GM21447 (cell line): ENCODE data around the gene IFNAR2.
"Not testable (repeated sequence)": the region's sequence is repeated elsewhere in the genome, so short reads cannot be mapped to it uniquely, and the experiment has no call there.

Experiments used
- ATAC-seq: cut with Tn5 transposase; IDR thresholded peaks from one replicate; pipeline ENCODE4 v1.9.1; 2021; ENCODE audit not compliant: unreplicated experiment

IFNAR2 gene

GRCh38 chr21:33242846-33243245 lies 13.1 kb downstream of the IFNAR2 start:
- not testable (repeated sequence) for ATAC-seq

GRCh38 chr21:33244082-33244778 lies 14.5 kb downstream of the IFNAR2 start:
- no peak for ATAC-seq

- no peak for ATAC-seq
These were observed 15.0 kb downstream of the IFNAR2 start for GRCh38 chr21:33244779-33245105.

DNA sequence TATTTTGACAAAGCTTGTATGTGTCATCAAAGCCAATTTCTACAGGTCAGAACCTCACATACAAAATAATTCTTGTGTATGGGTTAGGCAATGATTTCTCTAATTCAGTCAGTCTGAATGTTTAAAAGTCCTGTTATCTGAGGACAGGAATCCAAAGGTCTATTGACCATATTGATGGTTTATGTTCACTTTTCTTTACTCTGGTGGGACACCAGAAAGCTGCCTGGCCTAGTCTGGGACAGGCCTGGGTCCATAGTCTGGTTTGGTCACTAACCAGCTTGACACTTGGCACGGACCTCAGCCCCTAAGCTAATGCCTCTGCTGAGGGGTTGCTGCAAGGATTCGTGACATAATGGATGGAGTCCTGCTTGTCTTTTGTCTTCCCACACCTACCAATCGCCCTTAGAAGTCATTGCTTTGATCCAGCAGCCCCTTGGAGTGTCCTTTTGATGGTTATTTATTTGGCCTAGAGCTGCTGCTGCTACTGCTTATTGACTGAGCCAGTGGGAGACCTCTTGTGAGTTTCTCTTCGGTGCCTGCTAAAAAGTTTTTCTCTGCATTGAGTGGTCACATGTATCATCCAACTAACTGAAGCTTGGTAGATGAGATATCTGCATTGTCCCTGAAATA lies 15.7 kb downstream of the IFNAR2 start:
- no peak for ATAC-seq

DNA sequence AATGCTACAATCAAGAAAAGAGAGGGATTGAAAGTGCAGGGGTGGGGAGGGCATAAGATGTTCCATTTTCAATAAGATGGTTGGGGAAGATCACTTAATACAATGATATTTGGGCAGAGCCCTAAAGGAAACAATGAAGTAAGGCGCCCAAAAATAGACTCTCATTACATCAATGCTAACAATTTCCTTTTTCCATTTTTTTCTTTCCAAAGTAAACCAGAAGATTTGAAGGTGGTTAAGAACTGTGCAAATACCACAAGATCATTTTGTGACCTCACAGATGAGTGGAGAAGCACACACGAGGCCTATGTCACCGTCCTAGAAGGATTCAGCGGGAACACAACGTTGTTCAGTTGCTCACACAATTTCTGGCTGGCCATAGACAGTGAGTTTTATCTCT lies 16.8 kb downstream of the IFNAR2 start:
- ATAC-seq: no peak

GRCh38 chr21:33246963-33247362 lies 17.2 kb downstream of the IFNAR2 start:
- no peak for ATAC-seq

DNA sequence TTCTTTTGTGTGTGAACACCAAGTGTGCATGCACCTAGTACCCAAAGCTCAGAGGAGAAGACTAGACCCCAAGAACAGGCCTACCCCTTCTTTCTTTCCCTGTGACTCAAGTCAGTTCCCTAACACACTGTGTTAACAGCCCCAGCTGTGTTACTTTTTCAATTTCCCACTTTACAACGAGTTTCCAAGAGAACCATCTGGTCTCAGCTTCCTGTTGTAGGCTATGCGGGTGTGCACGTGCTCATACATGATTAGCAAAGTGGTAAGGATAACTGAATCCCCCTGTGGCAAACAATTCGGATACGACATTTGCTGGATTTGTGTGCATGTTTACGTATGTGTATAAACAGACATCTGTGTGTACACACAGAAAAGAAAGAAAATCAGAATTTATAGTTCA lies 17.9 kb downstream of the IFNAR2 start:
- ATAC-seq: no peak

DNA sequence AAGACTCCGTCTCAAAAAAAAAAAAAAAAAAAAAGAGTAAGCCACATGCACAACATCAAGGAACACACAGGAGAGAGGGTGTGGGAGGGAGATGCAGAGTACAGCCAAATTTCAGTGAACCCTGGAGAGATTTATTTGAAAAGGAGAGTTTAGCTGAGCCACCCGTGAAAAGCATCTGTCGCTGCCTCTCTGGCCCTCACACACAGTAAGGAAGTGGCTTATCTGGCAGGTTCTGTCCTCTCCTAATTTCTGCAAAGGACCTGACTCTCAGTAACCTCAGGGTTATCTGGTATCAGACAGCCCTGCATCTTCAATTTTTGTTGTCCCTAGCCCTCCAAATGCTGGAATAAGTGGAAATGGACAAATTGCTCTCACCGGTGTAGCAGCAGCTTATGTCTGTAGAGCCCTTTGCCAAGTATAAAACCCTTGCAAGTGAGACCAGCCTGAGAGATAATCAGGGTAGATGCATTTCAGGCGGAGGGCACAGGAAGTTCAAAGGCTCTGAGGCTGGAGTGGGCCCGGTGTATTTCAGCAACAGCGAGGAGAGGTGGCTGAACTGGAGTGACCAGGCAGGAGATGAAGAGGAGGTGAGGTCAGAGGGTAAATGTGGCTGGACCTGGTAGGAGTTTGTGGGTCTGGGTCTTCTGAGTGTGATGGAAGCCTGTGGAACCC lies 19.7 kb downstream of the IFNAR2 start:
- no peak for ATAC-seq

GRCh38 chr21:33251119-33251518 lies 21.4 kb downstream of the IFNAR2 start:
- no peak for ATAC-seq

DNA sequence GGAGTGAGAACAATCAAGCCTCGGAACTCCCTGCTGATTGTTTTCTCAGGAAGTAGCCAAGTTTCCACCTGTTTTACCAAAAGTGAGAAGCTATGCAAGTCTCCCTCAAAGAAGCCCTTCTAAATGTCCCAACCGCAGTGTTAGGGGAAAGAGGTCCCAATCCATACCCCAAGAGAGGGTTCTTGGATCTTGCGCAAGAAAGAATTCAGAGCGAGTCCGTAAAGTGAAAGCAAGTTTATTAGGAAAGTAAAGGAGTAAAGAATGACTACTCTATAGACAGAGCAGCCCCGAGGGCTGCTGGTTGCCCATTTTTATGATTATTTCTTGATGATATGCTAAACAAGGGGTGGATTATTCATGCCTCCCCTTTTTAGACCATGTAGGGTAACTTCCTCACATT lies 23.6 kb downstream of the IFNAR2 start:
- not testable (repeated sequence) for ATAC-seq

- ATAC-seq: no peak
These were observed 25.0 kb downstream of the IFNAR2 start for GRCh38 chr21:33254766-33255165.

- ATAC-seq: no peak
These were observed 25.7 kb downstream of the IFNAR2 start for GRCh38 chr21:33255404-33255803.

DNA sequence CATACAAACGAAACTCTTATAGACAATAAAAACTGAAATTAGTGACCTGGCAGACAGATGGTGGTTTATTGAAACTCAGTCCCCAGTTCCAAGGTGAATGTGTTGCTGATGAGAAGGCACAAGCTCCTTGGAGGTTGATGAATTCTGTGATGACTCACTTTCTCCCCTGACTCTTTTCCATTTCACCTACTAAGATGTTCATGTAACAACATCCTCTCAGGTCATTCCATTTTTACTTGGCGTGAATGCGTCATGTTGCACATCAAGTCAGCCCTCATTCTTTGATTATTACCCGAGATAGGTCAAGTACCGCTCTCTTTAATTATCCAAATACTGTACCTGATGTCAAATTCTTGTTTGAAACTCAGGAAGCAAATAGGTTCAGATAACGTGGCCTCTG lies 26.3 kb downstream of the IFNAR2 start:
- ATAC-seq: no peak

DNA sequence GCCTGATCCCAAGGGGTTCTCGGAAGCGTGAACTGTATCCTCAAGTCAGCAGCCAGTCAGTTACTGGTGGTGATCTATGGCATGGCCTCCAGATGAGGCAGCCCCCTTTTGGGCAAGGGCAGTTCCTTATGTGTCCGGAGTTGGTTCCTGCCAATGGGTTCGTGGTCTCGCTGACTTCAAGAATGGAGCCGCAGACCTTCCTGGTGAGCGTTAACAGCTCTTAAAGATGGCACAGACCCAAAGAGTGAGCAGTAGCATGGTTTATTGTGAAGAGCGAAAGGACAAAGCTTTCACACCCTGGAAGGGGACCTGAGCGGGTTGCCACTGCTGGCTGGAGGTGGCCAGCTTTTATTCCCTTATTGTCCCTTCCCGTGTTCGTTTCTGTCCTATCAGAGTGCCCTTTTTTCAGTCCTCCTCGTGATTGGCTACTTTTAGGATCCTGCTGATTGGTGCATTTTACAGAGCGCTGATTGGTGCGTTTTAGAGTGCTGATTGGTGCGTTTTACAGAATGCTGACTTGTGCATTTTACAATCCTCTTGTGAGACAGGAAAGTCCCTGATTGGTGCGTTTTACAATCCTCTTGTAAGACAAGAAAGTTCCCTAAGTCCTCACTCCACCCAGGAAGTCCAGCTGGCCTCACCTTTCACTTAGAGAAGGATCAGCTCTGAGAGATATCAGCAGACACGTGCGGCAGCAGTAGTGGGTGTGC lies 27.5 kb downstream of the IFNAR2 start:
- no peak for ATAC-seq

- ATAC-seq: no peak
These were observed 28.7 kb downstream of the IFNAR2 start for GRCh38 chr21:33258475-33258874.

DNA sequence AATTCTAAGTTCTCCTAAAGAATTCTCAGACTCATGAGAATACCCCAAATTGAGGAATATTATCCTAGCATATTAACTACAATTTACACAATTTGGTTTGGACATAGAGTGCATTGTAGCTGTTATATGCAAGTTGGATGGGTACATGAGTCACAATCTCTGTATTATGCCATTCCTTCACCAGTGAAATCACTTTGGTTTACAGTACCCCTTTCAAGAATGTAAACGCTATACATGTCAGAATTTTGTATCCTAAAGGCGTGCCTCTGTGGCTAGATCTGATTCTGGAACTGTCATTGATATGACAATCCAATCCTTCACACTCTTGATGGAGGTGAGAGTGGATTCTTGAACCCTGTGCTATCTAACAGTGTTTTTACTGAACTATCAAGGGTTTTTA lies 29.7 kb downstream of the IFNAR2 start:
- no peak for ATAC-seq

DNA sequence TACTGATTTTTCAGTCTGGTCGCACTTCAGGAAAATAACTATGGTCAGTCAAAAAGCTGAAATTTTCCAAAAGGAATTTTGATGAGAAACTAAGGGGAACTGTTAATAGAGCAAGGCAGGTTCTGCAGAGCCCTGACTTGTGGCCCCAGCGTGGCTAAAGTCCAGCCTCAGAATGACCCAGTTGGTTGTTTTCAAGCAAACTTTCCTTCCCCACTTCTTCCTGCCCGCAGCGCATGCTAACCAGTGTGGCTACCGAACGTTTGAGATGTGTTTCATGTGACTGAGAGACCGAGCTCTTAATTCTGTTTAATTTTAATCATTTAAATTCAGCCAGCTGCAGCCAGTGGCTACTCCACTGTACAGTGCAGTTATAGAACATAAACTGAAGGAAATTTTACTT lies 30.3 kb downstream of the IFNAR2 start:
- ATAC-seq: no peak

GRCh38 chr21:33261635-33262034 lies 31.9 kb downstream of the IFNAR2 start:
- ATAC-seq: no peak

GRCh38 chr21:33262921-33263320 lies 33.2 kb downstream of the IFNAR2 start:
- ATAC-seq: no peak

DNA sequence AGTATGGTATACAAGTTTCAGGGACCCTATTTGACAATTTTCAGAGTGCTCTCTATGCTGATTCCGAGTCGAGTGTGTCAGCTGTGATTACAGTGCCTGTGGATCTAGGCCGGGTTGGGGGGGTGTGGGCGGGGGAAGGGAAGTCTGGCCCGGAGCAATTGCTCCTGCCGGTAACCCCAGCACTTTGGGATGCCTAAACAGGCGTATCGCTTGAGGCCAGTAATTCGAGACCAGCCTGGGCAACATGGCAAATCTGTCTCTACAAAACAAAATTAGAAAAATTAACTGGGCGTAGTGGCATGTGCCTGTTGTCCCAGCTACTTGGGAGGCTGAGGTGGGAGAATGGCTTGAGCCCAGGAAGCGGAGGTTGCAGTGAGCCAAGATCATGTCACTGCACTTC lies 34.8 kb downstream of the IFNAR2 start:
- no peak for ATAC-seq

DNA sequence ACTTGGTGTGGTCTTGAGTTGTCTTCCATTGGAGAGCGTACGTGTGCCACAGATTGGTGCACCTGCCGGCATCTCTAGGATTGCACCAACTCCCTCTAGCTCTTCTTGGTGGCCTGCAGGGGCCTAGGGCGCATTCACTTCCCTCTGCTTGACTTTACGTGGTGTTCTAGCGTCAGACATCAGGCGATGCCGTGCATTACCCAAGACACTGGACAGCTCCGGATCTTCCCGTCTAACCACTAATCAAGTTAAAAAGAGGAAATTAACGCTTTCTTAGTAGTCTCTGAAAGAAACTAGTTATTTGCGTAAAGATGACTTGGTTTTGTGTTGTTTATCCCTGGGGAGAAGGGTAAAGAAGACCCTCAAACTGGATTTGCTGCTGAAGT lies 35.9 kb downstream of the IFNAR2 start:
- ATAC-seq: peak; percentile 33
